ENCODE measurements around the gene GADL1.

Gene GADL1

GRCh38 chr3:30804984-30805383 is 89.5 kb downstream of the GADL1 start:
- no peak for DNase-seq

- no peak for DNase-seq
These were observed 99.3 kb downstream of the GADL1 start for GRCh38 chr3:30795176-30795575.

GRCh38 chr3:30793740-30794139 is 100.7 kb downstream of the GADL1 start:
- no peak for DNase-seq

- DNase-seq = no peak
These were observed 104.3 kb downstream of the GADL1 start for GRCh38 chr3:30790150-30790549.

GRCh38 chr3:30786365-30786764 is 108.1 kb downstream of the GADL1 start:
- DNase-seq = no peak

- no peak for DNase-seq
These were observed 114.7 kb downstream of the GADL1 start for GRCh38 chr3:30779686-30780287.

GRCh38 chr3:30778933-30779332 is 115.5 kb downstream of the GADL1 start:
- DNase-seq = no peak

- no peak for DNase-seq
These were observed 116.9 kb downstream of the GADL1 start for GRCh38 chr3:30777426-30778113.

- no peak for DNase-seq
These were observed 118.2 kb downstream of the GADL1 start for GRCh38 chr3:30776186-30776815.

GRCh38 chr3:30775040-30775439 is 119.4 kb downstream of the GADL1 start:
- DNase-seq = no peak

- DNase-seq = no peak
These were observed 120.4 kb downstream of the GADL1 start for GRCh38 chr3:30774062-30774461.

GRCh38 chr3:30770387-30770786 is 124.1 kb downstream of the GADL1 start:
- no peak for DNase-seq

GRCh38 chr3:30768703-30769550 is 125.5 kb downstream of the GADL1 start:
- DNase-seq = peak; percentile 63

- no peak for DNase-seq
These were observed 126.4 kb downstream of the GADL1 start for GRCh38 chr3:30768046-30768445.

- no peak for DNase-seq
These were observed 127.9 kb downstream of the GADL1 start for GRCh38 chr3:30766522-30766921.

- DNase-seq = no peak
These were observed 129.6 kb downstream of the GADL1 start for GRCh38 chr3:30764891-30765290.

- no peak for DNase-seq
These were observed 130.2 kb downstream of the GADL1 start for GRCh38 chr3:30764281-30764680.

- no peak for DNase-seq
These were observed 133.1 kb downstream of the GADL1 start for GRCh38 chr3:30761374-30761773.

- DNase-seq = no peak
These were observed 133.7 kb downstream of the GADL1 start for GRCh38 chr3:30760737-30761136.

- no peak for DNase-seq
These were observed 134.3 kb downstream of the GADL1 start for GRCh38 chr3:30760040-30760695.

- DNase-seq = no peak
These were observed 138.2 kb downstream of the GADL1 start for GRCh38 chr3:30756218-30756617.

GRCh38 chr3:30754426-30754825 is 140.0 kb downstream of the GADL1 start:
- no peak for DNase-seq

GRCh38 chr3:30753766-30754165 is 140.7 kb downstream of the GADL1 start:
- DNase-seq = no peak

Data from CD4-positive, alpha-beta T cell treated with Interleukin-12 subunit alpha and Interleukin-12 subunit beta, for 1 hour (primary cell).